GM18867 (cell line): ENCODE results near the gene SUDS3.
A peak's percentile ranks its signal among the peaks of the same experiment; 100 is the strongest.
"Not testable (repeated sequence)": the region's sequence is repeated elsewhere in the genome, so short reads cannot be mapped to it uniquely, and the experiment has no call there.

Experiments used
- ATAC-seq: cut with Tn5 transposase; IDR thresholded peaks from one replicate; pipeline ENCODE4 v1.9.1; 2021; ENCODE audit warnings: mild to moderate bottlenecking, moderate library complexity; ENCODE audit not compliant: unreplicated experiment

SUDS3 gene, protein sequence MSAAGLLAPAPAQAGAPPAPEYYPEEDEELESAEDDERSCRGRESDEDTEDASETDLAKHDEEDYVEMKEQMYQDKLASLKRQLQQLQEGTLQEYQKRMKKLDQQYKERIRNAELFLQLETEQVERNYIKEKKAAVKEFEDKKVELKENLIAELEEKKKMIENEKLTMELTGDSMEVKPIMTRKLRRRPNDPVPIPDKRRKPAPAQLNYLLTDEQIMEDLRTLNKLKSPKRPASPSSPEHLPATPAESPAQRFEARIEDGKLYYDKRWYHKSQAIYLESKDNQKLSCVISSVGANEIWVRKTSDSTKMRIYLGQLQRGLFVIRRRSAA

DNA sequence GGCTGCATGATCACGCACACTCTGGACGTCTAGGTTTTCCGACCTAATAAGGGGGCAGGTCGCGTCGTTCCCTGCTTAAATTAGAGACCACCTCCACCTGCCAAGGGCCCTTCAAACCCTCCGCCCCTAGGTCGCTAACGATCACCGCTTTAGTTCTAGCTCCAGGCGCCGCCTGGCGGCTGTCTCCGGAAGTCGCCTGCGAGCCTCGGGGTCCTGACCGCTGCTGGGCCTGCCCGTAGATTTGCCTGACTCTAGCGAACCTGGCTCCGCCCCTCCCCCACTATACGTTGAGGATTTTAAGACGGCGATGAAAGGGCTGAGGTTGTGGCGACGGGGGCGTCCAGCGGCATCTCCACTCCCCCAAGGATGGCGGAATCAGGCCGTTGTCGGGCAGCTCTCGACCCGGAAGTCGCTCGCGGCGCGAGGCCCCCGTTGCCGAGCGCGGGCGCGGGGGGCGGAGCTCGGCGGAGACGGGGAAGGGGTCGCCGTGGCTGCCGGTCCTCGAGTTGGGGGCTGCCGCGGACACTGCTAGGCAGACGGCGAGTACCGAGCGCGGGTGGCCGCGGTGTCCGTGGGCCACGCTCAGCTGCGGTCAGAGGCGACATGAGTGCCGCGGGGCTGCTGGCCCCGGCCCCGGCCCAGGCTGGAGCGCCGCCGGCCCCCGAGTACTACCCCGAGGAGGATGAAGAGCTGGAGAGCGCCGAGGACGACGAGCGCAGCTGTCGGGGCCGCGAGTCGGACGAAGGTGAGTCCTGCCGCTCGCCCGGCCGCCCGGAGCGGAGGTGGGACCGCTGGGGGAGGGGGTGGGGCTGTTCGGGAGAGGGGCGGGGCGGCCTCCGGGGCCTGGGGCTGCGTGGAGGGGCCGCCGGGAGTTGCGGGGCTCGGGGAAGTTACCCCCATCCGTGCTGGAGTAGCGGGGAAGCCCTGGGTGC is at the start of gene SUDS3:
Gene SUDS3 (plus strand): TSS at position 467 of the 932 bp plus-strand sequence. CDS start 137 bp downstream, at position 604.
- ATAC-seq = peak; percentile 25

DNA sequence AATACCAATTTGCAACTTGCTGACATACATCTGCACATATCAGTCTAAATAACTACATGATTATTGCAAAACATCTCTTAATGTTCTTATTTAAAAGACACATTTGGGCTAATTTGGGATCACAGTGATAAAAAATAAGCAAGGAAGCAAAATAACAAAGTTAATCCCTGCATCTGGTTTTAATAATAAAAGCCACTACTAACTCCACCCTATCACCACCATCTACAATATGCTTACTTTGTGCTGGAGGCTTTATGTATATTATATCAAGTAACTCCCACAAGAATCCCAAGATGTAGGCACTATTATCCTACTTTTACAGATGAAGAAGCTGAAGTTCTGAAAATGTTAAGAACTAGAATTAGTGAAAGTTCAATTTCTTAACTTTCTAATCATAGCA is 49.4 kb upstream of the SUDS3 start:
- ATAC-seq = no peak

DNA sequence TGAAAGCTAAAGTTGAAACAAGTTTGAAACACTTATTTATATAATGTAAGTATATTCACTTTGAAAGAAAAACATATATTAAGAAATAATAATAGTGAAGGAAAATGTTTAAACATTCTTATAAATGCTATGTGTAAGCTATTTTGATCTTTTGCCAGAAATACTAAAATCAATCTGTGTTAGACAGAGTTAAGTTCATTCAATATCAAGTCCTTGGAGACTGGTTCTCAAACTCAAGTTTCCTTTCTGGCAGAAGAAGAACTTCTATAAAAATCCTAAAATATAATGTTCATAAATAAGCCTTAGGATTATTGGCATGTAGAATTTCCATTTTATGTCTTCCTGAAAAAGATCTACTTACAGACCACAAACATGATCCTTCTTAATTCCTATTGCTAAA is 49.0 kb upstream of the SUDS3 start:
- no peak for ATAC-seq

DNA sequence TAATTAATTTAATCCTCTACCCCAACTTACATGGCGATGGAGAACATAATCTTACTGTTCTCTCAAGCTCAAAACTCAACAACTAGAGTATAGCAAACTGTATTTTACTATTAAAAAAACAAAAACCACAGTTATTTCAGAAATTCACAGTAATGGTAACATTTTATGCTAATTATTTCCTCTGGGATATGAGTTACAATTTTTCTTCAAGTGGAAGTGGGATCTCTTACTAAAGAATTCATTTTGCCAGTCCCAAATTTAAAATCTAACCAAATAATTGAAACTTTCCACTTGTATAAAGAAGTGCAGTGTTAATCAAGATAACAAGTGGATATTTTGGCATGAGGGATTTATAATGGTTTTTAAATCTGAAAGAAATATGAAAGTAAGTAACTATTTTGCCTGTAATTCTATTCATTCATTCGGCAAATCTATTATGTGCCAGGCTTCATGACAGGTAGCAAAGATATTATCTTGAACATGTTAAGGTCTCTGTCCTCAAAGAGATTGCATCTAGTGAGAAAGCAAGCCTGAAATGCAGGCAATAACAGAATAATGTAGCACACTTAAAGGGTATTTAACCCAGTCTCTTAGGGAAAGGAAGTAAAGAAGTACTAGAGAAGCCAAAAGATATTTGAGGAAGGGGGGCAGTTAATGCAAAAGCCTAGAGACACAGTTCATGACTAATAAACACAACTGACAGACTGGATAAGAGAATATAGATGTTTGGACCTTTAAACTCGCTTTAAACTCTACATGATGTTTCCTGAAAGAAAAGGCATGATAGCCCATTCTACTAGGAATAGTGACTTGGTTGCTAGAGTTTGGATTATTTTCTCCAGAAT is 47.6 kb upstream of the SUDS3 start:
- ATAC-seq = no peak

DNA sequence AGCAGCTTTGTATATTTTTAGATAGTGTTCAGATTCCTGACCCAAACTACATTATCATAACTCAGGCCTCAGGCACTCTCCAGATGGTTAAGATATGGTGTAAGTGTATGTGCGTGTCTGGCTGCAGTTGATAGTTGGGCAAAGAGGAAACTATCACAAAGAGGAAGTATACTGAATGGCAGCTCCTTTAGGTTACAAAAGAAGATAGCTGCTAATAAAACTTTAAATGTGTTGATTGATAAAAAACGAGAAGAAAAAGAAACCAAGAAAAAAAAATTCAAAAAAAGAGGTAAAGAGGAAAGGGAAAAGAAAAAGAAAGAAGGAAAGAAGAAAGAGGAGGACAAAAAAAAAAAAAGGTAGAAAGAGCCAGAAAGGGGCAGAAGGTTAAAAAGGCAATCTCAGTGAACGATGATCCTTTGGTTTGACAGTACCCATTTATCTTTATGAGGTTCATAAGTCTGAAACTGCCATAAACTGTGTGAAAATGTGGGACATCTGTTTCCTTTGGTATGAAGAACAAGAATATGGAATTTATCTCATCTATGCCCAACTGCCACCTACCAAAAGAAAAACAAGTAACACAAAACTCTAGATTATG is 45.8 kb upstream of the SUDS3 start:
- ATAC-seq = peak; percentile 85

DNA sequence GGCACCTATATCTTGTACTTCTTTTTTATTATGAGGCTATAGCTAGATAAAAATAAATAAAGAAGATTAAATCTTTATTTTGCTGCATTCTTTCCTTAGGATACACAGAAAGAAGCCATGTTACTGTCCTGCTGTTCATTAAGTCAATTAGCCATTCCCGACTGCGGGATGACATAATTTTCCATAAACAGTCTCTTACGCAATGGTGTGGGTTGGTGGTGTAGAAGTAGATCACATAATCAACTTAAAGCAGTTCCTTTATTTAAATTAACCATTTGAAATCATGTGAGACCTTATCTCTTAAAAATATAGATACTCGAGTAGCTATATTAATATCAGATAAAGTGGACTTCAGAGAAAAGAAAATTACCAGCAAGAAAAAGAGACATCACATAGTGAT is 43.8 kb upstream of the SUDS3 start:
- ATAC-seq = no peak

DNA sequence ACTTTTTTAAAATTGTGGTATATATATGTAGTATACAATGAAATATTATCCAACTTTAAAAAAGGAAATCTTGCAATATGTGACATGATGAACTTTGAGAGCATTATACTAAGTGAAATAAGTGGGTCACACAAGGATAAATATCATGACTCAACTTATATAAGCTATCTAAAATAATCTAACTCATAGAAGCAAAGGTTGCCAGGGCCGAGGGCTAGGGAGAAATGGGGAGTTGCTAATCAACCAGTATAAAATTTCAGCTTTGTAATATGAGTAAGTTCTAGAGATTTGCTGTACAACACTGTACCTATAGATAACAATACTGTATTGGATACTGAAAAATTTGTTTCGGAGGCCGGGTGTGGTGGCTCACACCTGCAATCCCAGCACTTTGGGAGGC is 42.1 kb upstream of the SUDS3 start:
- ATAC-seq = no peak

DNA sequence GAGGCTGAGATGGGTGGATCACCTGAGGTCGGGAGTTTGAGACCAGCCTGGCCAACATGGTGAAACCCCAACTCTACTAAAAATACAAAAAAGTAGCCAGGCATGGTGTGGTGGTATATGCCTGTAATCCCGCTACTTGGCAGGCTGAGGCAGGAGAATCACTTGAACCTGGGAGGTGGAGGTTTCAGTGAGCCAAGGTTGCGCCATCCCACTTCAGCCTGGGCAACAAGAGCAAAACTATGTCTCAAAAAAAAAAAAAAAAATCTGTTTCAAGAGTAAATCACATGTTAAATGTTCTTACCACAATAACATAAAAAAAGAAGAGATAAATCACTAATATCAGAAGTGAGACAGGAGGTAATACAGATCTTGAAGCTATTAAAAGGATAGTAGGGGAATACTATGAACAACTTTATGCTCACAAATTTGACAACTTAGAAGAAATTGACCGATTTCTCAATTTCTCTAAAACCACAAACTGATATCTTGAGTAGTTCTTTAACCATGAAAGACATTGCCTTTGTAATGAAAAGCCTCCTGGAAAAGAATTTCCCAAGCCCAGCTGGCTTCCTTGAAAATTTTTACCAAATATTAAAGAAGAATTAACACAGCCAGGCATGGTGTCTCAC is 41.3 kb upstream of the SUDS3 start:
- no peak for ATAC-seq

DNA sequence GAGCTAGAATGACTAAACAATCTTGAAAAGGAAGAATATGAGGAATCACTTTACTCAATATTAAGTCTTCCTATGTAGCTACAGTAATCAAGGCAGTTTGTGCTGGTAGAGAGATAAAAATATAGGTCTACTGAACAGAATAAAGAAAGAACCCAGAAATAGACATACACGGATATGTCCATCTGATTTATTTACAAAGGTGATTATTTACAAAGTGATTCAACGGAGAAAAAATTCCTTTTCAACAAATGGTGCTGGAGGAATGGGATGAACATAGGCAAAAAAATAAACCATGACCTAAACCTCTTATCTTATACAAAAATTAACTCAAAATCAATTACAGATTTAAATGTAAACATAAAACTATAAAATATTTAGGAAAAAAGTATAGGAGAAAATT is 40.2 kb upstream of the SUDS3 start:
- no peak for ATAC-seq

DNA sequence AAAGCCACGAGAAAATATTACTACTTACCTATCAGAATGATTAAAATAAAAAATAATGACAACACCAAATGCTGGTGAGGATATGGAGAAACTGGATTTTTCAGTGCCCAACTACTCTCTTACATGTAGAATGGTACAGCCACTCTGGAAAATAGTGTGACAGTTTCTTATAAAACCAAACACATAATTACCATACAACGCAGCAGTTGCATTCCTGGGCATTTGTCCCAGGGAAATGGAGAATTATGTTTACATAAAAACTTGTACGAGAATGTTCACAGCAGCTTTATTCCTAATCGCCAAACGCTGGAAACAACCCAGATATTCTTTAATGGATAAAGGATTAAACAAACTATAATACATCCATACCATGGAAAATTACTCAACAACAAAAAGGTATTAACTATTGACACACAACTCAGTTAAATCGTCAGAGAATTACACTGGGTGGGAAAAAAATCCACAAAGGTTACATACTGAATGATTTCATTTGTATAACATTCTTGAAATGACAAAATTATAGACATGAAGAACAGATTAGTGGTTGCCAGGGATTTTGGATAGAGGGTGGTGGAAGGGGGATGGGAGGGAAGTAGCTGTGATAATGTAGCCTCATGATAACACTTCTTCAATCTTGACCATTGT is 39.0 kb upstream of the SUDS3 start:
- ATAC-seq = no peak

DNA sequence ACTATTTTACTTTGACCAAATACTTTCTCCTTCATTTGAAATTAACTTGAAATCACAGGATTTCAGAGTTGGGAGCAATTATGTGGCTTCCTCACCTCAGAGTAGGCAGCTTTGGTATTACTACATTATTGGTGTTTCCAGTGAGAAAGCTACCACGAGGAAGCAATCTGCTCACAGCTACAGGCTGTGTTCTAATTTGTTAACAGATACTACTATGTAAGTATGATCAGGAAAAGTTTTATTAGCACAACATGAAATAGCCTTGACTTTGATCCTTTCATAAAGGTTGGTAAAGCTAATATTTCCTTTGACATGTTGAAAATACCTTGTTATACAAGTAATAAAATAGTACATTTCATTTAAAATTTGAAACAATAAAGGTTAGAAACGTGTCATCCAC is 34.3 kb upstream of the SUDS3 start:
- no peak for ATAC-seq

DNA sequence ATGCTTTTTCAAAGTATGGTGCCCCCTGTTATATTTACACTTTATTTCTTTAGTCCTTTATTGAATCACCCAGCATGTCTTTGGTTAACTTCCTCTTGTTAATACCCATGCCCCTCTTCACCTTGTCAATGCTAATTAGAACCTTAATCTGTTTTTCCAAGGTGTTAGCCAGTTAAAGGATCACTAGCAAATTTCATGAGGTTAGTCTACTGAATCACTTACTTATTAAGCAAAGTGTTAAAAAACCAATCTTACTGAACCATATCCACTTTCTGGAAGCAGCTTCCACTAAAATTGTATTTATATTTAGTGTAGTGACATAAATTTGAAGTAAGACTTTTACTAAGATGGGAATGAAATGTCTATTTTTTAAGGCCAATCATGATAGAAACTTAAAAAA is 31.5 kb upstream of the SUDS3 start:
- ATAC-seq = no peak

DNA sequence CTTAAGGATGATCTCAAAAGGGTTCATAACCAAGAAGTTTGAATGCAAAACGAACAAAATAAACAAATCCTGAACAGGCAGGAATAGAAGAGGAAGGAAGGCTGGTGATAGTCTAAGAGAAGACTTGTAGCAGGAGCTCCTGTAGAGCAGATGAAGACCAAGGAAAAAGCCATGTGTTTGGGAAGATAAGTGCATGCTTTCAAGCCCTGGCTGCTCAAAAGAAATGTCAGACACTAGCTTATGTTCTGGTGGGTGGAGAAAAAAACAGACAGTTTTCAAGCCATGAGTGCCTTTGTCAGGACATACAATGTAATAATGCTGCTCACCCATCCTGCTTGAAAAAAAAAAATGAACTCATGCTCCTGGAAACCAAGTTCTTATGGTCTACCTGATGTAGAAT is 31.0 kb upstream of the SUDS3 start:
- ATAC-seq = no peak

DNA sequence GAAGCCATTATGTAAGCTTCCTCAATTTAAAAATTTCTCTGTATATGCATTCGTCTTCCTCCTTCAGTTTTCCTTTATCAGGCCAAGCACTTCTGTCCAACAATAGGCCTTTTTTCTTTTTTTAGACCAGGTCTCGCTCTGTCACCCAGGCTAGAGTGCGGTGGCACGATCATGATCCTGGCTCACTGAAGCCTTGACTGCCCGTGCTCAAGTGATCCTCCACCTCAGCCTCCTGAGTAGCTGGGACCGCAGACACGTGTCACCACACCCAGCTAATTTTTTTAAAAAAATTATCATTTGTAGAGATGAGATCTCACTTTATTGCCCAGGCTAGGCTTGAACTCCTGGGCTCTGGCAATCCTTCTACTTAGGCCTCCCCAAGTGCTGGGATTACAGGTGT is 29.5 kb upstream of the SUDS3 start:
- peak; percentile 73 for ATAC-seq

DNA sequence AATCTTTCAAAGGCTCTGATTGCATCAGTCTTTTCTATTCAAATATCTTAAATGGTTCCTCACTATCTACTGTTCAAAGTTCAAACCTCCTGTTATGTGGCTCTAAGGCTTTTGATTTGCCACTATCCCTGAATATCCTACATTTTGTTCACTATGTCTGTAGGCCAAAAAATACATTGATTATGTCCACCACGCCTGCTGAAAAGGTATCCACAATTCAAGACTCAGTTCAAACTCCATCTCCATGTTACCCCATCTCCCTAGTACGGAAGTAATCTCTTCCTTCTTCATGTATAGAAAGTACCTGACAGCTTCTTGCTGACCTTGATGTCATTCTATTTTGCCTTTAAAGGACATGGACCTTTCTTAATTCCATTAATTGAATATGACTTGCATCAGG is 28.4 kb upstream of the SUDS3 start:
- no peak for ATAC-seq

DNA sequence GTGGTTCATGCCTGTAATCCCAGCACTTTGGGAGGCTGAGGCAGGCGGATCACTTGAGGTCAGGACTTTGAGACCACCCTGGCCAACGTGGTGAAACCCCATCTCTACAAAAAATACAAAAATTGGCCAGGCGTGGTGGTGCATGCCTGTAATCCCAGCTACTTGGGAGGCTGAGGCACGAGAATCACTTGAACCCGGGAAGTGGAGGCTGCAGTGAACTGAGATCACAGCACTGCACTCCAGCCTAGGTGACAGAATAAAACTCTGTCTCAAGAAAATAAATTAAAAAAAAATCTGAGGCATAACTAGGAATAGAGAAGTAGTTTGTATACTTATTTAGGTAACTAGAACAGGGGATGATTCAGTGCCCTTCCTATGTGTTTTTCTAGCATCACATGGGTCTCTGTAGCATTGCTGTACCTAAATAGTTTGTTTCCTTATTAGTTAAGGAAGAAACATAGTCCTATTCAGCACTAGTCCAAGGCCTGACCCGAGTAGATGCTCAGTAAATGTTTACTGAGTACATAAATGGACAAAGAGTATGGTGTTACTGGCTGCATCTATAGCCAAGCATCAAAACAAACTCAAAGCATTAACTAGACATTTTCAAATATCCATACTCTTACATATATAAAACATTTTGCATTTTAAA is 25.3 kb upstream of the SUDS3 start:
- ATAC-seq = no peak

DNA sequence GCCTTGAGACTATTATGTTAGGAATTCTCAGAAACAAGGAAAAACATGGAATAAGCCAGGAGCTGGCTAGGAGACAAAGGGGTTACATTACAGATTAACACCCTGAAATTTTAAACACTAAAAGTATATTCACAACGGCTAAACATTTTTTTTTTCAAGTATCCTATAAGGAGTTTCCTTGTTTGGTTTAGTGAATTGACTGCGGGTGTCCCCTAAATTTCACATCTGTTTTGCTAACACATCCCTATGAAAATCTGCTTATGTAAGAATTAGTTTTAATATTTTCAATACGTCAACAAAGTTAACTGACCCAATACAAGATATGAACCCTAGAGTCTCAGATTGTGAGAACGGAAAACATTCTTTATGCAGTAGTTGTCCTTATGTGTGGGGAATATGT is 22.6 kb upstream of the SUDS3 start:
- no peak for ATAC-seq

DNA sequence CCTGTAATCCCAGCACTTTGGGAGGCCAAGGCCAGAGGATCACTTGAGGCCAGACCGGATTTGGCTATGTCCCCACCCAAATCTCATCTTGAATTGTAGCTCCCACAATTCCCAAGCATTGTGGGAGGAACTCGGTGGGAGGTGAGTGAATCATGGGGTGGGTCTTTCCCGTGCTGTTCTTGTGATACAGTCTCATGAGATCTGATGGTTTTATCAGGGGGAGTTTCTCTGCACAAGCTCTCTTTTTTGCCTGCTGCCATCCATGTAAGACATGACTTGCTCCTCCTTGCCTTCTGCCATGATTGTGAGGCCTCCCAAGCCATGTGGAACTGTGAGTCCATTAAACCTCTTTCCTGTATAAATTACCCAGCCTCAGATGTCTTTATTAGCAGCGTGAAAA is 21.9 kb upstream of the SUDS3 start:
- ATAC-seq = not testable (repeated sequence)

DNA sequence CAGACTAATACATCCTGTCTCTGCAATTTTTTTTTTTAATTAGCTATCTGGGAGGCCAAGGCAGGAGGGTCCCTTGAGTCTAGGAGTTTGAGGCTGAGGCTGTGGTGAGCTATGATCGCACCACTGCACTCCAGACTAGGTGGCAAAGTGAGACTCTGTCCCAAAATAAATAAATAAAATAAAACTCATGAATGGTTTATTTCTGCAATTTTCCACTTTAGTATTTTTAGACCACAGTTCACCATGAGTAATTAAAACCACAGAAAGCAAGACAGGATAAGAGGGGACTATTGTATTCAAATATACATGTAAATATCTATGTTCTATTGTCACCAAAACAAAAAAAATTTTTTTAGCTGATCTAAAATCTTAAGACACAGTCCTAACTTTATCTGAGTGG is 21.5 kb upstream of the SUDS3 start:
- ATAC-seq = no peak
